IPS-NIHi7 (cell line): ENCODE data around the gene BABAM2.
A peak's percentile ranks its signal among the peaks of the same experiment; 100 is the strongest.
"Not testable (repeated sequence)": the region's sequence is repeated elsewhere in the genome, so short reads cannot be mapped to it uniquely, and the experiment has no call there.

Experiments
- DNase-seq: peaks from one replicate; pipeline ENCODE4 v3.0.0; 2012; ENCODE audit warnings: mixed read lengths; ENCODE audit errors: extremely low spot score

Gene BABAM2

DNA sequence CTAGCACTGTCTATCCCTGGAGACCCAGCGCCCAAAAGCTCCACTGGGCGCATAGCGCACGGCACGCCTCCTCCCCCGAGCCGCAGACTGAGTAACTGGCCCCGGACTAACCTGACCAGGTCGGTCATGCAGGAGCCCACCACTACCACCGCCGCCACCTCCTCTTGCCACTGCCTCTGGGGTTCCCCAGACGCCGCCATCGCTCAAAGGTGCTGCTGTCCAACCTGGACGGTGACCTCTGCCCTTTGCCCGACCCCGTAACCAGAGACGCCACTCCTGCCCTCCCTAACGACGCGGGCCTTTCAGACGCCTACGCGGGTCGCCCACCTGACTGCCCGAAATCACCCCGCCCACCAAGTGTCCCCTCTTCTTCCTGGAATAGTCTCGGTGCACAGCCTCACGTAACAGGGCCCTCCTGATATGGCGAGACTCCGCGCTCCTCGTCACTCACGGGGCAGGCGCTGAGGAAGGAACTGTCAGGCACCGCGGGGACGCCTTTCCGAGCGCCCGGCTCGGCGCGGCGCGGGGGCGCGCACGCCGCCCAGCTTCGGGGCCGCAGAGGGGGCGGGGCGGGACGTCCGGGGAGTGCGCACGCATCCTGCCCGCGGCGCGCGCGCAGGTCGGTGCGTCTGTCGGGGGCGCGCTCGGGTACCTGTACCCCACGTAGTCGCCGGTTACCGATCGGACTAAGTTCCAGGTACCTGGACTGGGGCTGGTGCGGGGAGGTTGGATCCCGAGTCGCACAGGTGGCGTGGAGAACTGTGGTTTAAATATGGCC lies at the start of gene BABAM2, which contains the start of gene RBKS:
Gene BABAM2 (plus strand): TSS at position 584 of the 778 bp plus-strand sequence. CDS start 3,828 bp downstream, outside the sequence.
Gene RBKS (minus strand): TSS at position 242 of the 778 bp plus-strand sequence. CDS start 42 bp downstream, at position 200.
- peak; percentile 97 for DNase-seq

DNA sequence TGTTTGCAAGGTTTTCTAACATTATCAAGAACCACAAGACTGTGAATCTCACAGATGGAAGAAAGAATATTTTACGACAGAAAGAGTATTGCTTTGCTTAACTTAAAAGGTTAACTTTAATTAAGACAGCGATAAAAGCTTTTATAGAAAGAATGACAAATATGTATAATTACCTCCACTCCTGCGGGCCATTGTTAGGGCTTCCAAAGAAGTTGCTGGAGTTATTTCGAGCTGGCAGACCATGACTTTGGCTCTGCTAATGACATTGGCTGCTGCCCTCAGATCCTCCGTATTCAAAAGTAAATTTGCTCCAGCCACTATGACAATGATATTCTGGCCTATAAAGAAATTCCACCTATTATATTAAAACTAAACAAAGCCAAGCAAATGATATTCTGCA lies 47.6 kb upstream of the BABAM2 start:
- DNase-seq, result no peak

DNA sequence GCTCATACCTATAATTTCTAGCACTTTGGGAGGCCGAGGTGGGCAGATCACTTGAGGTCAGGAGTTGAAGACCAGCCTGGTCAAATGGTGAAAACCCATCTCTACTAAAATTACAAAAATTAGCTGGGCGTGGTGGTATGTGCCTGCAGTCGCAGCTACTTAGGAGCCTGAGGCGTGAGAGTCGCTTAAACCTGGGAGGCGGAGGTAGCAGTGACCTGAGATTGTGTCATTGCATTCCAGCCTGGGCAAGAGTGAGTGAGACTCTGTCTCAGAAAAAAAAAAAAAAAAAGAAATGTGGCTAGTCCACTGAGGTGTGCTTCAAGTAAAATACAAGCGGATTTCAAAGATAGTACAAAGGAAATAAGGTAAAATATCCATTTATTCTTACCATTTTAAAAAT lies 46.5 kb upstream of the BABAM2 start:
- DNase-seq, result no peak

DNA sequence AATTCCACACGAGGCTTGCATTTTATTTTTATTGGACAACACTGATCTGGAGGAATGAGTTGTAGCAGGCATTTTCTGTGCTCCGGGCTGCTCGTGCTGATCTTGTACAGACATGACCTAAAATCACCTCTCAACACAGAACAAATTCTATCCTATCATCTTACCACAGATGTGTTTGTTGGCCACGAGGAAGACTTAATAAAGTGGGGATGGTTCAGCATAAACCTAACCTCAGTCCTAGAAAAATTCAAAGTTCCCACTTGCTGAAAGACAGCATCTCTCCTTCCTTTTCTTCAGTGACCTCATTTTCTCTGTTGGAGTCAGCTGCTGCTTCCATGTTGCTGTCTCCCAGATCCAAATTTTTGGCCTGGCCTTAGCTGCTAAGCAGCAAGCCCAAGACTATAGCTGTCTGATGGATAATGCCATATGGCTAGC lies 45.7 kb upstream of the BABAM2 start:
- no peak for DNase-seq

DNA sequence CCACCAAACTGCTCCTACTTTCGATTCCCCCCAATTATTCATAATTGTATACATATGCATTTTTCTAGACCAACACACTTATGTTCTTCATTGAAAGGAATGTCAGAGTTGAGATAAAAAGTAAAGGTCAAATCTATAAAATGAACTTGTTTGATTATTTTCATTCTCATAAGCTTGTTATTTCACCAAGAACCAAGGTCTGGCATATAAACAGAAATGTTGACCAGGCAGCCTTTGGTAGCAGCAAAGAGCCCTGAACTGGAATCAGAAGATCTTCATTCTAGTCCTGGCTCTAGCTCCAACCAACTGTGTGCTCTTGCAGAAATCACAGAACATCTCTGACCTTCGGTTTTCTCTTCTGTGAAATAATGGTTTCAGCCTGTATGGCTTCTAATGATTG lies 43.2 kb upstream of the BABAM2 start:
- no peak for DNase-seq

DNA sequence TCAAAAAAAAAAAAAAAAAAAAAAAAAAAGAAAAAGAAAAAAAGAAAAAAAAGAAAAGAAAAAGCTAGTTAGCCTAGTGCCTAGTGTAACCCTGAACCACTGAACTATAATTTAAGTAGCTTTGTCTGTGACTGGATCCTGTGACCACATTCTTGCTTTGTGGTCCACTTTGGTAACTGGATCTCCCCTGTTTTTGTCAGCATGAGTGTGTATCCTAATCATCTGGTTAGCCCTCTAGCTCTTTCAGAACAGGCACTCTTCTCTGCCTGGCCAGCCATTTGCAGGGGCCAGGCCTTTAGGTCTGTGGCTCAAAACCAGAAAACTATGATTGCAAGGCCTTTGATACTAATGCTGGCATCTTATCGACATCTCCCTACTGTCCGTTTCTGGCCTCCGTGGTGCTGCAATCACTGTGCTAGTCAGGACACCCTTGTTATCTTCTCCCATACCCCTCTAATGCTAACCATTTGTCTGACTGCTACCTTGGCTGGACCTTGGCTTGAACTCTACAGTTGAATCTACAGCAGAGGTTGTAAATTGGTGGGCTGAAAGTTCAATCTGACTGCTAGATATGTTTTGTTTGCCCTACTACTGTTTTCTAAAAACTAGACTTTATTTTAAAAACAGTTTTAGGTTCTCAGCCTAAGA lies 40.8 kb upstream of the BABAM2 start:
- DNase-seq, result no peak

DNA sequence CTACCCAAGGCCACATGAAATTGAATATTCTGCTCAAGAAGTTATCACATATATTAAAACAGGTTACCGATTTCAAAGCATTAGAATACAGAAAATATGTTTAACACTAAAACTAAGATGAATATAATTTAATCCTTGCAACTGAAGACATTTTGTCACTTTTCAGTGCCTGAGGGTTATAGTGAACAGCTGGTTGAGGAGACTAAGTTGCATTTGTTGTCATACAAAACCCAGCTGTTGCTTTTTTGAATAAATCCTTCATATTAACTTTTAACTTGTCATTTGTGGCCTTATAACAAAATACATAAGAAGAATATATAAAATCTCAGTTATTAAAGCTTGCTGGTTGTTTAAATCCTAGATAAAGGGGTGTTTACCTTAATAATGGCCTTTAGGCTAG lies 37.8 kb upstream of the BABAM2 start:
- no peak for DNase-seq

DNA sequence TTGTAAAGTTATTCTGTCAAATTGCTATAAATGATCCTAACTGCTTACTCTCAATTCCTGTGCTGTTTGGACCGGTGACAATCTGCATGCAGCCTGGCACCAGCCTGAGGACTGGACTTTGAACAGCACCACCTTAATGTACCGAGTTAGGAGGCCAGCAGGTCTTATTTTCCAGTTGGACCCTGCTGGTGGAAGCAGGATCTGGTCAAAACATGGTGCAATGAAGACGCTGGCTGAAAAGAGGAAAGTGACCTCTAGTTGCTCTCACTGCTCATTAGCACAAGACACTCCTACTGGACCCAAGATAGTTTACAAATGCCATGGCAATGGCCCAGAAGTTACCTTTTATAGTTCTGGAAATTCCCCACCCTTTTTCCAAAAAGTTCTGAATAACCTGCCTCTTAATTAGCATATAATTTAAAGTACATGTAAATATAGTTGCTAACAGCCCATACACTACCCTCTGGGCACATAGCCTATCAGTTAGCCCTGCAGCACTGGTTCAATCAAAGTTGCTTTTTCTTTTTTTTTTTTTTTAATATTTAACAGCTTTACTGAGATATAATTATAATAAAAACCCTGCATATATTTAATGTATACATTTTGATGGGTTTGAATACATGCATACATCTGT lies 36.2 kb upstream of the BABAM2 start:
- no peak for DNase-seq

DNA sequence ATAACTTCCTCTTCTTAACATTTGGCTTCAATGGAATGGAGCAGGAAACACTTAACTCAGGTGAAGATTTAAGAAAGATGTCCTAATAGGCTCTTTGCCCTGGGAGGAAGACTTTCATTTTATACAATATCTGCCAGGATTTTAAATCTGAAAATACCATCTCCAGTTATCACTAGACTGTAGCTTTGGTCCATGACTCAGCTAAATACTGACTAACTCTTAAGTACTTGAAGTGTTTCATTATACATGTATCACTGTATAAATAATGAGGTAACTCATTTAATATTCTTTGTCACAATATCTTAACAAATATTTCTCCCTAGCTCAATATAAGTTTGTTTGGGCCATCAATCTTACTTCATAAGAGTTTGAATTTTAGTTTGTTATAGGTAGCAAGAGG lies 35.1 kb upstream of the BABAM2 start:
- DNase-seq, result no peak

DNA sequence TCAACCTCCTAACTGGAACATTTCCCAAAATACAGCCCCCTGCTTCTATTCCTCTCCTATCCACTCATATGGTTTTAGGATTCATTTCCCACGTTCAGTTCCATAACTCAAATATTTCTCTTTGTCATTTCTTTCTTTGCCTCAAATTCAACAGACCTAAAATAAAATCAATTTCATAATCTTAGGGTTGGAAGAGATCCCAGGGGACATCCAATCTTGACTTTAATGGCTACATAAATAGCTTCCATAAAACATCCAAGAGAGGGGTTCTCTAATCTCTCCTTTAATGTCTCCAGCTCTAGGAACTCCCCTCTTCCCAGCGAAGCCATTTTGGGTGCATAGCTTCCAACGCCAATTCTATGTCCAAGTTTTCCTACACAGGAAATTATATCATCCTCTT lies 34.1 kb upstream of the BABAM2 start:
- DNase-seq, result no peak

DNA sequence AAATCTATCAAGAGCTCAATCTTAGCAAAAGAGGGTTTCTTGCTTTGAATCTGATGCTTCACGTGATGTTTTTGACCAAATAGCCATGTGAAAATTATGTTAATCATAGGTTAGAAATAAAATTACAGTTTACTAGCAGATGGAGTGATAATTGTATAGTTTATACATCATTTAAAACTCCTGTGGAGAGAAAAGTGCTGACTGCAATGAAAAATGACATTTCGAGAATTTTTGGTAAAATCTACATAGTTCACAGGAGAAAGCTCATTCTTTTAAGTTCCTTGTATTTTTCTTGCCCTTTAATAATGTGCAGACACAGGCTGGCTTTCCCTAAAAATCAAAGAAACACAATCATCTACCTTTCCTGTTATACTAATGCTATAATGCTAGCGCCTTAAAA lies 33.6 kb upstream of the BABAM2 start:
- DNase-seq, result no peak

DNA sequence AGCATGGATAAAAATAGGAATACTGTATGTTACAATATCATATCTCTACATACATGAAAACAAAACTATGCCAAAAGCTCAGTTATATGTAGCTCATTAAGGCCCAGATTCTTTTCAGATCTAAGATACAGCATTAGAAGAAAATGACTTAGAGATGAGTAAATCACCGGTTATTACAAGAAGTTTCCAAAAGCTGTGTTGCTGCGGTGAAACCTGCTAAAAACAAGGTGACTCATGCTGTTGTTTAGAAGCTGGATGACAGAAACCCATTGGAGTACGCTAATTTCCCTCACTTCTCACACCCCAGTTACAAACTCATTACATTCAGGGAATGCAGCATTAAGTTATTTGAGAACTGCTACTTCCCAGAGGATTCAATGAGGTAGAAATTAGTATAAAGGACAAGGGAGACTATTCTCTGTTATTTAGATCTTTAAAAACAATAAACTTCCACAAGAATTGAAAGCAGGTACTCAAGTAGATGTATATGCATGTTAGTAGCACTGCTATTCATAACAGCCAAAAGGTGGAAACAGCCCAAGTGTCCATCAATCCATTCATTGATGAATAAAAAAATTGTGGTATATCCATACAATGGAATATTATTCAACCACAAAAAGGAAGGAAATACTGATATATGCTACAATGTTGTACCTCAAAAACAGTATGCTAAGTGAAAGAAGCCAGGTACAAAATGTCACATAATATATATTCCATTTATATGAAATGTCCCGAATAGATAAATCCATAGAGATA lies 32.9 kb upstream of the BABAM2 start:
- DNase-seq, result no peak

DNA sequence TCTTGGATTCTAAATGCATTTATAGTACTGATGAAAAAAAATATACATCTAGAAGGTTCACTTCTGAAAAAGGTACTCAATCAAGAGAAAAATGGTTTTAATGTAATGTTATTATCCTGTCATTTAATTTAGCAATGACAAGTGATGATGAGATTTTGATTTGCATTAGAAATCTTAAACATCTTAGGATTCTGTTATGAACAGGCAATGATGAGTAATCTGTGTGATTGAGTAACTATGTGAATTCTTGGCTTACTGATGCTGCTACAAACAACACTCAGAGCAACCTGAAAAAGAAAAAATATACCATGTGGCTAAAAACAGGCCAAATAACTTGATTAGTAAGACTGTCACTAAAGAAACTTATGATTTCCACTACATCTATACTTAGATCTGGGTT lies 30.4 kb upstream of the BABAM2 start:
- DNase-seq, result no peak

DNA sequence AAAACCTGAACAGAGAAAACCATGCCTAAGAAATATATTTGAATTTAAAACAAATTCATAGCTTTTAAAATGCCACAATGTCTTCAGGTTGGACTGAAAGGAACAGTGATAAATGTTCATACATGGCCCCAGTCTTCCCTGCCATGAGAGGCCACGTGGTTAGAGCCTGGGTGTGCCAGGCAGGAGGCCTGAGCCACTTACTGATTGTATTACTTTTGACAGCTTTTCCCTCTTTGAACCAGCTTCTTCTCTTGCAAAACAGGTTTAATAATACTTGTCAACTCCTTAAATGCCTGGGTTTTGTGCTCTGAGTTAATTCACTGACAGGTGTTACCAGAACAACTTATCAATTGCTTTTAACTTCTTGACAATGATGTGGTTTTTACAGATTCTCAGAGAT lies 27.4 kb upstream of the BABAM2 start:
- no peak for DNase-seq

DNA sequence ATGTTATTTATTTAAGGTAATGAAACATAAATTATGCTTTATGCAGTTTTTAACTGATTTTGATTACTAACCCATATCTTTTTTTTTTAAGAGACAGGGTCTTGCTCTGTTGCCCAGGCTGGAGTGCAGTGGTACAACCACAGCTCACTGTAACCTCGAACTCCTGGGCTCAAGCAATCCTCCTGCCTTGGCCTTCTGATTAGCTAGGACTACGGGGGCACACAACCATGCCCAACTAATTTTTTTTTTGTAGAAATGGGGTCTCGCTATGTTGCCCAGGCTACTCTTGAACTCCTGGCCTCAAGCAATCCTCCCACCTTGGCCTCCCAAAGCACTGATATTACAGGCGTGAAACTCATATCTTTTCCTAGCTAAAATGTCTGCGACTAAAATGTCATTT lies 26.6 kb upstream of the BABAM2 start:
- not testable (repeated sequence) for DNase-seq

DNA sequence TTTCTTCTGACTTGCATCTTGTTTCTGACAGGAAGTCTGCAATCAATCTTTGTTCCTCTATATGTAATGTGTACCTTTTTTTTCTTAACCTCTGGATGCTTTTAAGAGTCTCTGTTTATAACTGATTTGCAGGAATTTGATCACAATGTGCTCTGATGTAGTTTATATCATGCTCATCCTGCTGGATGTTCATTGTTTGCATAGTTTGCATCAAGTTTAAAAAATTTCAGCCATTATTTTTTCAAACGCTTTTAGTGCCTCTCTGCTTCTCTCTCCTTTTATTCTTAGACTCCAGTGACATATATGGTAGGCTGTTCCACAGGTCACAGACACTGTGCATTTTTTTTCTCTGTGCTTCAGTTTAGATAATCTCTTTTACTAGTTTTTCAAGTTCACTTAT lies 24.3 kb upstream of the BABAM2 start:
- DNase-seq, result no peak

DNA sequence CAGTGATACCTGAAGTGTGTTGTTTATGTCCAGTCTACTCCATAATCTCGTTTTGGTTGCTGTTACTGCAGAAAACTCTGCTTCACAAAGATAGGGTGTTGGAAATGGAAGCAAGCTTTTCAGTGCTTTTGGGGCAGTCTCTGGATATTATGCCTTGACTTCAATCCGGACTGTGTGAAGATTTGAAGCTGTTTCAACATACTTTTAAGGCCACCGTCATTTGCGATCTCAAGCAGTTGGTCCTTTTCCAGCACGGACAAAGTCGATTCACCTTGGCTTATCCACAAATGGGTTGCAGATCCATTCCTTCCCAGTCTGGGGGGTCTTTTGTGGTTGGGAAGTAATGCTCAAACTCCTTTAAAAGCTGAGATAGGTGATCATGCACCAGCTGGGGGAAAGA lies 20.8 kb upstream of the BABAM2 start:
- DNase-seq, result no peak

DNA sequence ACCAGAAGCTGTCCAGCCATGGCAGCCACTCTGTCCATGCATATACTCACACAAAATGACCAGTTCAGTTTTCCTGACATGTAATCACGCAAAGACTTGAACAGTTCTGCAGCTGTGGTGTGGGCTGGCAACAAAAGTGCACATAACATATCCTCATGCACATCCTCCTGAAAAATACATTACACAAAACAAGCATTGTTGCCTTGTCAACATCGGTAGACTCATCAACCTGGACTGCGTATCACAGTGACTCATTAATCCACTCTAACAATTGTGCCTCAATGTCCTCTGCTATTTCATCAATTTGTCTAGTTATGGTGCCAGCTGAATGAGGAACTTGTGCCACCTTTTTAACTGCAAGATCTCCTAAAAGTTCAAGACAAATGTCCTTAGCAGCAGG lies 19.8 kb upstream of the BABAM2 start:
- DNase-seq, result no peak

DNA sequence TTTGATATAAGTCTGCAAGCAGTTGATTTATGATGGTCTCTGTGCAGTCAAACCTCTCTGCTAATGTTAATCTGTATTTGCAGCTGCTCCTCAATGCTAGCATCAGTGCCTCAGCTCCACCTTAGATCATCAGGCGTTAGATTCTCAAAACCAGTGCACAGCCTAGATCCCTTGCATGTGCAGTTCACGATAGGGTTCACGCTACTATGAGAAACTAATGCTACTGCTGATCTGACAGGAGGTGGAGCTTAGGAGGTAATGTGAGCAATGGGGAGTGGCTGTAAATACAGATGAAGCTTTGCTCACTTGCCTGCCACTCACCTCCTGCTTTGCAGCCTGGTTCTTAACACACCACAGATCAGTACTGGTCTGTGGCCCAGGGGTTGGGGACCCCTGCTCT lies 18.7 kb upstream of the BABAM2 start:
- no peak for DNase-seq

DNA sequence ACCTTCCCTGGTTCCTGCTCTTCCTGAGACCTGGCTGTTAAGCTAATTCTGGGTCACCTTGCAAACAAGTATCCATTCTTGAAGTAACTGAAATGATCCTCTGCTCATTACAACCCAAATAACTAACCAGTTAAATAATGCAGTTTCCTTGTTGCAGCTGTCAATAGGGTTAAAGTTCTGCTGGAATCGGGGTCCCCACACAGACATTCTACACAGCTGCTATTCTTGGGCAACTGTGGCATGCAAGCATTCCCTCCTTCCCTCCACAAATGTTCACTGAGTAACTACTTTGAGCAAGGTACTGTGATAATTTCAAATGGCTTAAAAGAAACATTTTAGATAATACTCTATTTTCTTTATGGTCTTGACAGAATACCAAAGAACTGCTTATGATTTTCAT lies 17.4 kb upstream of the BABAM2 start:
- DNase-seq, result no peak

DNA sequence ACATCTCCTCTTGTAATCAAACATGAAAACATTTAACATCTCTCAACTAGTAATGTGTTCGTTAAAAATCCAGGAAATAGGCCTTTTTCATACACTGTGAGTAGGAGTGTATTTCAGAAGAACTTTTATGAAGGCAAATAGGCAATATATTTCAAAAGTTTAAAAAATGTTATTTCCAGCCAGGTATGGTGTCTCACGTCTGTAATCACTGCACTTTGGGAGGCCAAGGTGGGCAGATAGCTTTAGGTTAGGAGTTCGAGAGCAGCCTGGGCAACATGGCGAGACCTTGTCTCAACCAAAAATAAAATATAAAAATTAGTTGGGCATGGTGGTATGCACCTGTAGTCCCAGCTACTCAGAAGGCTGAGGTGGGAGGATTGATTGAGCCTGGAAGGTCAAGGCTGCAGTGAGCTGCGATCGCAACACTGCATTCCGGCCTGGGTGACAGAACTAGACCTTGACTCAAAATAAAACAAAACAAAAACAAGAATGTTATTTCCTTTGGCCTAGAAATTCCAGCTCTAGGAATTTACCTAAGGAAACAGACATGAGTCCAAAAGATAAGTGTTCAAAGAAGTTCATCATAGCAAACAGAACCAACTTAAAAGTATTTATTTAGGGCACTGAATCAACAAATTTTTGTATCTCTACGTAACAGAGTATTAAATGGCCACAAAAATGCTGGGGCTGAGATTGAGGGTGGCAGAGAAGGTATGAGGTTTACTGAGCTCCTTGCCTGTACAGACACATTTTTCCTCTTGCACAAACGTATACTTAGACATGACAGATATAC lies 15.2 kb upstream of the BABAM2 start:
- DNase-seq, result no peak
